Measurements from ENCODE around the gene MCF2L2. TPM values are rescaled to one million over a fixed set of nuclear protein-coding genes. Genes with fewer than 3 reads are reported as not detected.
"Not testable (repeated sequence)": the region's sequence is repeated elsewhere in the genome, so short reads cannot be mapped to it uniquely, and the experiment has no call there.

The MCF2L2 gene
- total RNA-seq, 2 experiments from 2014 or later: 1.9 to 2.2 TPM

GRCh38 chr3:183239046-183239445 is 189.4 kb downstream of the MCF2L2 start:
- Mint-ChIP-seq H3K9me3 (peaks cover 18% of the 10 kb centered on the region), H3K27me3 (peaks cover 7% of the 10 kb centered on the region), H3K4me3 (no peak overlapping the region), H3K4me1 (peaks cover under 1% of the 10 kb centered on the region), H3K36me3 (peaks cover 11% of the 10 kb centered on the region), H3K27ac (no peak overlapping the region)
- DNase-seq: no peak

DNA sequence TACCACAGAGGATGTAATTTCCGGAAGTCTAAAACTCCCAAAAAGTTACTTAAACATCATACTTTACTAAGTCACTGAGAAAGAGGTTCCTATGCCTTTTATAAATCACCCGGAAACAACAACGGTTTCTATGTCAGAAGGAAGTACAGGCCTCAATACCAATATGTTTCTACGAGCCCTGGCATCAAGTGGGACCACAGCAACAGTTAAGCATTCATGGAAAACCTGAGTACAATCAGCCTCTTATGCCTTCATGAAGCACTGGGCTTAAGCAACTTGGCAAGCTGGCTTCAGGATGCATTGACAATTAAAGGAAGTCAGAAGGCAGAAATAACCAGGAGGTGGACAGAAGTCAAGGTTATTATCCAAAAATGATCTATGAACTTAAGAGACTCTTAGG is 194.5 kb downstream of the MCF2L2 start:
- no peak overlapping the region for H3K27ac Mint-ChIP-seq
- no peaks in the 10 kb centered on the region for H3K36me3 Mint-ChIP-seq
- H3K4me1 Mint-ChIP-seq: peaks cover 4% of the 10 kb centered on the region
- no peak for DNase-seq
- H3K4me3 Mint-ChIP-seq: no peak overlapping the region
- no peaks in the 10 kb centered on the region for H3K27me3 Mint-ChIP-seq
- H3K9me3 Mint-ChIP-seq: no peaks in the 10 kb centered on the region

- H3K4me1 Mint-ChIP-seq: peaks cover 13% of the 10 kb centered on the region
- H3K4me3 Mint-ChIP-seq: no peak overlapping the region
- no peak overlapping the region for H3K27ac Mint-ChIP-seq
- H3K36me3 Mint-ChIP-seq: no peaks in the 10 kb centered on the region
- no peaks in the 10 kb centered on the region for H3K27me3 Mint-ChIP-seq
- no peak for DNase-seq
- H3K9me3 Mint-ChIP-seq: peaks cover 1% of the 10 kb centered on the region
Measured at GRCh38 chr3:183230826-183231225, 197.6 kb downstream of the MCF2L2 start.

- not testable (repeated sequence) for H3K36me3 Mint-ChIP-seq, DNase-seq, H3K27ac Mint-ChIP-seq, H3K9me3 Mint-ChIP-seq, H3K27me3 Mint-ChIP-seq, H3K4me3 Mint-ChIP-seq
- H3K4me1 Mint-ChIP-seq: peaks cover 13% of the 10 kb centered on the region
Measured at GRCh38 chr3:183230251-183230650, 198.2 kb downstream of the MCF2L2 start.

- Mint-ChIP-seq H3K4me1 (peaks cover 22% of the 10 kb centered on the region), H3K27me3 (no peaks in the 10 kb centered on the region), H3K27ac (no peak overlapping the region), H3K36me3 (no peaks in the 10 kb centered on the region), H3K9me3 (peaks cover 1% of the 10 kb centered on the region), H3K4me3 (no peak overlapping the region)
- no peak for DNase-seq
Measured at GRCh38 chr3:183229178-183229577, 199.2 kb downstream of the MCF2L2 start.

DNA sequence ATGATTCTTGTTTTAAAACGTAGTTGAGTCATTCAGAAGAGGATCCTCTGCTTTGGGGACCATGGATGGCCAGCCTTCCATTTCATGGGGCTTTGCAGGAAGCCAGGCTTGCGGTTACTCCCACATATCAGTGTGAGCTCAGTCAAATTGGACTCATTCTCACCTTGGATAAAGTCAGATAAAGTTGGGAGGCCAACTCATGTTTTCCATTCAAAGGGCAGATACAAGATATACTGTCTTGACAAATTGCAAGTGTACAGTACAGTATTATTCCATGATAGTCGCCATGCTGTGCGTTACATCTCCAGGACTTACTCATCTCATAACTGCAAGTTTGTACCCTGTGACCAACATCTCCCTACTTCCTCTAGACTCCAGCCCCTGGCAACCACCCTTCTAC is 200.8 kb downstream of the MCF2L2 start:
- H3K36me3 Mint-ChIP-seq: no peaks in the 10 kb centered on the region
- DNase-seq: no peak
- H3K9me3 Mint-ChIP-seq: peaks cover 1% of the 10 kb centered on the region
- peaks cover 29% of the 10 kb centered on the region for H3K4me1 Mint-ChIP-seq
- H3K27me3 Mint-ChIP-seq: no peaks in the 10 kb centered on the region
- no peak overlapping the region for H3K27ac Mint-ChIP-seq
- no peak overlapping the region for H3K4me3 Mint-ChIP-seq

GRCh38 chr3:183226333-183226890 is 202.0 kb downstream of the MCF2L2 start:
- no peaks in the 10 kb centered on the region for H3K27me3 Mint-ChIP-seq
- no peaks in the 10 kb centered on the region for H3K36me3 Mint-ChIP-seq
- H3K27ac Mint-ChIP-seq: no peak overlapping the region
- H3K4me3 Mint-ChIP-seq: no peak overlapping the region
- H3K4me1 Mint-ChIP-seq: peaks cover 29% of the 10 kb centered on the region
- H3K9me3 Mint-ChIP-seq: peaks cover 1% of the 10 kb centered on the region
- DNase-seq: no peak

GRCh38 chr3:183224180-183224970 is 204.0 kb downstream of the MCF2L2 start:
- Mint-ChIP-seq H3K9me3 (peaks cover 1% of the 10 kb centered on the region), H3K4me3 (peak overlapping the region; percentile 46), H3K27ac (peak overlapping the region; percentile 47), H3K36me3 (no peaks in the 10 kb centered on the region), H3K4me1 (peaks cover 29% of the 10 kb centered on the region), H3K27me3 (no peaks in the 10 kb centered on the region)
- peak; percentile 27 for DNase-seq

DNA sequence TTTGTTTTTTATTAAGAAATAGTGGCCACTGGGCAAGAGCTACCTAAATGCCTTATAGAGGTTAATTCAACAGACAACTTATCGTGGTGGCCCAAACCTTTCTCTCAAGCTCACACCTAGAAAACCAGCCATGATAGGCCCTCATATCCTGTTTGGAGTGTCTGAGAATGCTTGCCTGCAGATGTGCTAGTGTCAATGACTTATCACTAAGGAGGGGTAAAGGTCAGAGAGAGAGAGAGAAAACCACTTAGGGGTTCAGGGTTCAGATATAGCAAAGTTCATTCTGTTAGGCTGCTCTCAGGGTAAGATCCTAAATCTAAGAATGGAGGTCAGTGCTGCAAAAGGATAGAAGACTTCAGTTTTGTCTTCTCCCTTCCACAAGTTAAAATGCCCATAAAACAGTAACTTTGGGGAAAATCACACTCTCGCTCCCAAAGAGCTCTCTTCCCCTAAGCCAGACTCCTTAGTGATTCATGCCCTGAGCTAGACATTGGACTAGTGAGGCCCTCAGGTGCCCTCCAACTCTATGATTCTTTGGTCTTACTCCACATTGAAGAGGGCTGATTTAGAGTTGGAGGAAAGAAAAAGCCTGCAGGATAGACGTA is 205.7 kb downstream of the MCF2L2 start:
- Mint-ChIP-seq H3K4me1 (peaks cover 36% of the 10 kb centered on the region), H3K9me3 (peaks cover 1% of the 10 kb centered on the region), H3K27me3 (no peaks in the 10 kb centered on the region), H3K27ac (no peak overlapping the region), H3K4me3 (no peak overlapping the region), H3K36me3 (peaks cover 3% of the 10 kb centered on the region)
- no peak for DNase-seq

- H3K27ac Mint-ChIP-seq: no peak overlapping the region
- DNase-seq: no peak
- no peak overlapping the region for H3K4me3 Mint-ChIP-seq
- H3K27me3 Mint-ChIP-seq: no peaks in the 10 kb centered on the region
- peaks cover 3% of the 10 kb centered on the region for H3K36me3 Mint-ChIP-seq
- H3K4me1 Mint-ChIP-seq: peaks cover 30% of the 10 kb centered on the region
- H3K9me3 Mint-ChIP-seq: no peaks in the 10 kb centered on the region
Measured at GRCh38 chr3:183220828-183221227, 207.6 kb downstream of the MCF2L2 start.

DNA sequence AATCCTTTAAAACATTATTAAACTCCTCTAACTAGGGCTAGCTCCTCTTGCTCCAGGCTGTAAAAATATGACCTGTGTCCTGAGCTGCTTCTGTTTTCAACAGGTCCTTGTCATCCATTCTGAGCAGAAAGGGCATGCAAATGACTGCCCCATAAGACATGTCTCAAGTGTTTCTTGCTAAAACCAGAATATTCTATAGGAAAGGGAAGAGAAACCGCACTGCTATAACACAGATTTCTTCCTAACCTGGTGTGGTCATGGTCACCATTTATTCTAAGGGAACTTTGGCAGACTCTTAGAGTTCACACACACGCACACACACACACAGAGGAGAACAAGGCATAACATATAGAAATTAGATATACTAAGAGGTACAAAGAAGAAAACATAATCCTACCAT is 209.6 kb downstream of the MCF2L2 start:
- H3K9me3 Mint-ChIP-seq: no peaks in the 10 kb centered on the region

DNA sequence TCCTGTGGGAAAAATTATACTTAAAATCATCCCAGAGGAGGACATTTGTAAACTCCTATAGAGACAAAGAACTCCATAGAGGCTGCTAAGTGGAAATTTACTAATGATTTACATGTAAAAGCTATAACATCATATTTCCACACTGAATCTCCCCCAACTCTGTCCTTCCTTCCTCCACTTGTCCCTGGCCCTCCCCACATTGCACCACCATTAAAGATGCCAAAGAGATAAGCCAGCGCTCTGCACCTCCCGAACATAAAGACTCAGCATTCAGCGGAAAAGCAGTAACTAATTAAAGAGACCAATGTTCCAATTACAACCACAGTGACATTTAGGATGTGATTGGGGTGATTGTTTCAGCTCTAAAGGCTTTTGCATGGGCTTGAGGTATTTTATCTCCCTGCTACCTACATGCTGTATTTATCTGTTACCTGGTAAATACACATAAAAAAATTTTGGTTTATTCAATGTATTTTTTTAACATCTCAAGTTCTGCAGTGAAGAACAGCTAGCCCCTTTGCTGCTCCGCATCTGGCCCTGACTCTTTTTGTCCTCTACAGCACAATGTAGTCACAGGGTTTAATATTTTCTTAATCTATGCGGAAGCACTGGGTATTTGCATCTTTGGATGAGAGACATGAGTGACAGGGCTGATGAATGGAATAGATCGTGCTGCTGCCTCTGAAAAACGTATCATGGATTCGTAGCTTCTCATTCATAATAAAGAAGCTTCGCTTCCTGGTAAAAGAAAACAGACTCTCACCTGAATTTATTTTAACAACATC is 210.7 kb downstream of the MCF2L2 start:
- H3K27ac Mint-ChIP-seq: no peak overlapping the region

More for the DNA sequence above, 209.6 kb downstream of the MCF2L2 start:
- Mint-ChIP-seq H3K36me3 (peaks cover 3% of the 10 kb centered on the region), H3K27me3 (no peaks in the 10 kb centered on the region), H3K4me3 (peak overlapping the region; percentile 27), H3K4me1 (peaks cover 22% of the 10 kb centered on the region), H3K27ac (peak overlapping the region; percentile 69)
- DNase-seq: no peak

GRCh38 chr3:183215591-183216202 is 212.7 kb downstream of the MCF2L2 start:
- Mint-ChIP-seq H3K9me3 (peaks cover 9% of the 10 kb centered on the region), H3K4me3 (no peak overlapping the region), H3K4me1 (peaks cover 36% of the 10 kb centered on the region), H3K27me3 (no peaks in the 10 kb centered on the region), H3K27ac (no peak overlapping the region), H3K36me3 (peaks cover 18% of the 10 kb centered on the region)
- DNase-seq: no peak

More for the DNA sequence above, 210.7 kb downstream of the MCF2L2 start:
- Mint-ChIP-seq H3K4me3 (no peak overlapping the region), H3K9me3 (no peaks in the 10 kb centered on the region), H3K4me1 (peaks cover 17% of the 10 kb centered on the region), H3K36me3 (peaks cover 3% of the 10 kb centered on the region), H3K27me3 (no peaks in the 10 kb centered on the region)
- no peak for DNase-seq

GRCh38 chr3:183214277-183214612 is 214.2 kb downstream of the MCF2L2 start:
- no peak overlapping the region for H3K27ac Mint-ChIP-seq
- peaks cover 15% of the 10 kb centered on the region for H3K9me3 Mint-ChIP-seq
- H3K36me3 Mint-ChIP-seq: peaks cover 29% of the 10 kb centered on the region
- peaks cover 44% of the 10 kb centered on the region for H3K4me1 Mint-ChIP-seq
- no peak for DNase-seq
- no peak overlapping the region for H3K4me3 Mint-ChIP-seq
- no peaks in the 10 kb centered on the region for H3K27me3 Mint-ChIP-seq

All from activated naive CD8-positive, alpha-beta T cell treated with anti-CD3 and anti-CD28 coated beads for 36 hours (primary cell).